Dermis microvascular lymphatic vessel endothelial cell (primary cell): Measurements from ENCODE around the gene AIMP1. TPM values are rescaled to one million over a fixed set of nuclear protein-coding genes. Genes with fewer than 3 reads are reported as not detected.
"Not testable (repeated sequence)": the region's sequence is repeated elsewhere in the genome, so short reads cannot be mapped to it uniquely, and the experiment has no call there.

Experiments used
- DNase-seq, 2 donors: peaks; one replicate each; pipeline versions ENCODE4 v3.0.0 to v3.0.0-alpha.2; 2010; ENCODE audit warnings: low read depth in 2 of 2
- total RNA-seq: library from RNA; depleted of rRNA; stranded (reverse); fragments of >200 nt; gene quantifications from 2 replicates; pipeline ENCODE4 v1.2.1, GENCODE V29; 2014

Gene AIMP1
- total RNA-seq, 1 donor from 2014 or later: 12.2 TPM

DNA sequence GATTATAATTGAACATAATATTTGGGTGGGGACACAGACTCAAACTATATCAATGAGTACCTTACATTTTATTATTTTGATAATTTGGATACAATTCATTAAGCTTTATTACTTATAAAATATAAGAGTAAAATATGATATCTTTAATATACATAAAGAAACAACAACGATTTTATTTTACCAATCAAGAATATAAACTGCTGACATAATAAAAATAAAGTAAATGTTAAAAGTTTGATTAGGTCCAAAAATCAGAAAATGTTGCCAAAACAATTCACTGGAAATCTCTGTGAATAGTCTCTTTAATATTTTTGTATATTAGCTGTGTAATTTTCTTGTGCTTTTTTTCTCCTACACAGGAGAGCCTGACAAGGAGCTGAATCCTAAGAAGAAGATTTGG, 30.8 kb downstream of the AIMP1 start:
- no peak for DNase-seq

DNA sequence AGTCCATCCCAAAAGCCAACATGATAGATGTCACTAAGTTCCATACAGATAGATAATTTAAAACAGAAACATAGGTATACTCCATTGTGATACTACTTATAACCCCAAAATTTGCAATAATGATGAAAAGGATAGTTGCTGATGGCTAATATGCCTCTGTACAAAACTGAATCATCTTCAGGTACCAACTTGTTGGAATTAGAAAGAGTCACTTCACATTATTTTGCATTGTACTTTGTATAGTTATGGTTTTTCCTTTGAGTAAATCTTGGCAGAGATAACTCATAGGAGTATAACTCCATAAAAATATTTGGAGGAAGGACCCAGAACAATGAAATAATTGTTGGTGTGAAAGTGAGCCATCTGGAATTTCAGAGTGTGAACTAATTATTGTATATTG, 34.7 kb downstream of the AIMP1 start:
- no peak for DNase-seq

DNA sequence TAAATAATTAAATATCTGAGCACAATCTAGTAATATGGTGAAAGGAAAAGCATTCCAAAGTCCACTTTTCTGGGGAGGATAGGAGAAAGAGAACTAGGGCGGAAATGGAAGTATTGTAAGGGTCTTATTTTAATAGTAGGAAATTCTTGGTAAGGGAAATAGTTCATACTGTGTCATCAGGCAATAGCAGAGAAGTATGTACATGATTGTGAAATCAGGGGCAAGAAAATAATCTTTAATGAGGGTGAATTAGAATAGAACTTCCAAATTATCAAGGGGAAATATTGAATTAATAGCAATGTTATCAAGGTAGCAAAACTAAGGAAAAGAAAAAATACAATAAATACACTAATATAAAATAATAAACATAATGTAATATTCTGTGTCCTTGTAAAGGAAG, 37.4 kb downstream of the AIMP1 start:
- no peak for DNase-seq

DNA sequence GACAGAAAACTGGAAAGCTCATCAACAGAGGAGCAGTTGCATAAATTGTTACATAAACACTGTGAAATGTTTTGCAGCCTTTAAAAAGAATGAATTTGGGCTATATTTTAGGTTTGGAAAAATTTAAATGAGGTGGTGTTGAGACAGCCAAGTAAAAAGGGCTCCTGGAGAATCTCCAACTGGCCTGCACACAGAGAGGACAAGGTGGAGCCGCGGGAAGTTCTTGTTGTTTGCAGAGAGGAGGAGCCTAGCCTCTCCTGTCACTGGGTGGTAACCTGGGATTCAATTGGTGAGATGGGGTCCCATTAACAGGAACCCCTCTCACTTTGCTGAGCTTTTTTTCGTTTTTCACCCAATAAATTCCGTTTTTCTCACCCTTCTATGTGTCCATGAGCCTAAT, 38.8 kb downstream of the AIMP1 start:
- no peak for DNase-seq

DNA sequence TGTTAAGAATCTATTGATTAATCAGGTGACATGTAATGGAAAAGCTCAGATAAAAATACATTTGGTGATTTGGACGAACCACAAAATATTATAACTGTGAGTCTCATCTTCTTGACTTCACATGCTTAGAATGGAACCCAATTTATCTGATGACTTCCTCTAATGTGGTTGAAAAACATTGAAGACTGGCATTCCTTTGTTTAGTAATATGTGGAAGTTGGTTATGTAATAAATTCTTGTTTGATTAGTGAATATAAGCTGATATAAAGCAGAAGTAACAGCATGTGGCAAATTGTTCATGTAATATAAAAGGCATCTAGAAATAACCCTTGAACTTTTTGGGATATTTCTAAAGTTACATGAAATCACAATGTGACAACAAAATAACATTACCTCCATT, 42.5 kb downstream of the AIMP1 start:
- no peak for DNase-seq

DNA sequence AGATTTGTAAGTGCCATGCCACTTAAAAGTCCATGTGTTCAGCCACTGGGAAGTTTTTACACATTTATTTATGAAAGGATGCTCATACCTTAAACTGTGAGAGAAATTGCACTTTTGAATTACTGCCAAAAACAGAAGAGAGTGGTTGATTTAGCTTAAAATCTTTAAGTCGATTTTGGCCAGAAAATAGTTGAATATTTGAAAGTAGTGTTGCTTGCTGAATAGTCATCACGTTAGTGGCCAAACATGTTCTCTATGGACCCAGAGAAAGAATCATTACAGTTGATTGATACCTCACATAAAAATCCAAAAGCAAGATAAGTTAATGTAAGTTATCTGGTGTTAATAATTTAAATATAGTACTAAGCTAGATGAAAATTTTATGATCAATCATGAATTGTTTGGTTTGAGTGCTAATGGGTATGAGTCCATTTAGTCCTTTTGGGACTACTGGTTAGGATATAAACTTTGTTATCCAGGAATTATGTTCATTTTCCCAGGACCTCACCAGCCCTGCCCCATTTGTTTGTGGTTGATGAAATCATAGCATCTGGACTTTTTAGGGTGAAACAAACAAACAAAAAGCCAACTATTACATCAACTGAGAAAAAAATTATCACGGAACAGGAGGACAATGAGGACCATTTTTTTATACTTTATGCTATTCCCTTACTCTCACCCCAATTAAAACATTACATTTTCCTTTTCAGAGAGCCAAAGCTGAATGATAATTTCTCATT, 45.9 kb downstream of the AIMP1 start:
- no peak for DNase-seq

DNA sequence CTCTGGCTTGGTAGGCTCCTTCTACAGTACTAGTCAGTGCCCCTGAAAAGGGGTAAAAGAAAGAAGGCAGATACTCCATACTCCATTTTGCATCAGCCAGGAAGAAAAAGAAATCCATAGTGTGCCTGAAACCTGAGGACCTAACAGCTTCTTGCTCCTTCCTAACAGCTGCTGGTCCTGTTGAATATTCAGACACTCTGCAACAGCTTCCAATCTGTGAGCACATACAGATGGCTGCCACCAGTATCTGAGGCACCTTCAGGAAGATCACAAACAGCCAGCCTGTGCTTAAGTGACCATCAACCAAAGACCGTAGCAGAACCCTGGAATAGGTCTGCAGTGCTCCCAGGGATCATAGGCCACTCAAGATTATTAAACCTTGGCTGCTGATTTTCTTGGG, 47.9 kb downstream of the AIMP1 start:
- no peak for DNase-seq

DNA sequence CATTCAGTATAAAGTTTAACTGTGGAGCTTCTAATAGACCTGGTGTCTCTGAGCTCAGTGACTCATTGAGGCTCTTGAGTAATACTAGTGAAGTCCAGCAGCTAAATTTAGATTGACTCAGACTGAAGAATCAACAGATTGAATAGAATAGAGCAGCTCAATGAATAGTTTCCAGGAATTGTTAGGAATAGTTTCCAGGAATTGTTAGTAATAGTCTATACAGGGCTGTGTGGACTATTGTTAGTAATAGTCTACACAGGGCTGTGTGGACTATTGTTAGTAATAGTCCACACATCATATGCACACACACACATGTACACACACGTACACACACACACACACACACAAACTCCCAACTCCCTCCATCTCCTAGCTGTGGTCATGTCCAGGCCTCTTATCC, 49.3 kb downstream of the AIMP1 start:
- DNase-seq: peak; percentile 69 to 93

DNA sequence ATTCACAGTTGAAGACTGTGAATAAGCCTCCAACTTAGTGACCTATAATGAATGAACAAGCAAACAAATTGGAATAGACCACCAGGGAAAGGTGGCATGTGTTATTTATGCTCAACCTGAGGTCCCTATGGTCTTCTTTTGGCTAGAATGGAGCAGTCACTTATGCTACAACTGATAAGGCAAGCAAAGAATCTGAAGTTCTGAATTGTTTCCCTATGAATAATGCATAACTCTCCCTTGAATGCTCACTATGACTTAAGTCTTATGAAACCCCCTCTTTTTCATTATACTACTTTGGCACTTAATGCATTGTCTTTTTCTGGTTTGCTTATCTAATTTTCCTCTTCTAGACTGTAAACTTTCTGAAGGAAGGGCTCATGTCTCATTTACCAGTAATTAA, 49.7 kb downstream of the AIMP1 start:
- DNase-seq: no peak

DNA sequence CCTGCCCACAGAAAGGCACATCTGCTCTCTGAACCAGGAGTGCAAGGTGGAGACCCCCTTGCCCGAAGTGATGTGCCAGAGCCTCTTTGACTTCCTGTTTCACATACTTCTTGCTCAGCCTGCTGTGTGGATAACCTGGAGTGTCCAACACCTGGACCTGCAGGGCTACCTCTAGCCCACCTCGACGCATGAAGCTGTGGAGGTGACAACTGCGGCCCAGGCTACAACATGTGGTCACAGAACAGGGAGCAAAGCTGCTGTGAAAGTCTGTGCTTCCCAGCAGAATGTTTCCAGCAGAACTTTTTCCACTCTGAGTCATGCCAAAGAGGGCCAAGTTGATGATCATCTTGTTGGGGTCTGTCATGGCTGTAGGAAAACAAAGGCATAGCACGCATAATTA, 50.7 kb downstream of the AIMP1 start:
- DNase-seq: peak; percentile 4 to 8

DNA sequence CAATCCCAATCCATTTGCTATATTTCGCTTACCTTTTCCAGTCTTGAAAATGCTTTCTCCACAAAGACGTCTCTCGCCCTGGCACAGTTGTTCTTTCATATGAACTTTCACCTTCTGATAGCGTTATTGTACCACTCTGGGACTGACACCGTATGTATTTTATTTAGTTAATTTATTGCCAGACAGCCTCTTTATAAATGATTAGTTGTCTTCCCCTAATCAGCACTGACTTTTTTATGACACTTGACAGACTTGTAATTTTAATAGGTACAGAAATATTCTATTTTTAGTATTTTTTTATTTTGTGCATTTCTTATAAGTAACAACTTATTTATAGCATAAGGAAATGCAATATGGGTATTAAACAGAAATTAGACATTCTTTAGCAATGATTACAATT, 52.3 kb downstream of the AIMP1 start, which contains the start of gene GIMD1:
Gene GIMD1 (minus strand): TSS at position 101 of the 400 bp plus-strand sequence. CDS start 1,343 bp downstream, outside the sequence.
- no peak for DNase-seq

DNA sequence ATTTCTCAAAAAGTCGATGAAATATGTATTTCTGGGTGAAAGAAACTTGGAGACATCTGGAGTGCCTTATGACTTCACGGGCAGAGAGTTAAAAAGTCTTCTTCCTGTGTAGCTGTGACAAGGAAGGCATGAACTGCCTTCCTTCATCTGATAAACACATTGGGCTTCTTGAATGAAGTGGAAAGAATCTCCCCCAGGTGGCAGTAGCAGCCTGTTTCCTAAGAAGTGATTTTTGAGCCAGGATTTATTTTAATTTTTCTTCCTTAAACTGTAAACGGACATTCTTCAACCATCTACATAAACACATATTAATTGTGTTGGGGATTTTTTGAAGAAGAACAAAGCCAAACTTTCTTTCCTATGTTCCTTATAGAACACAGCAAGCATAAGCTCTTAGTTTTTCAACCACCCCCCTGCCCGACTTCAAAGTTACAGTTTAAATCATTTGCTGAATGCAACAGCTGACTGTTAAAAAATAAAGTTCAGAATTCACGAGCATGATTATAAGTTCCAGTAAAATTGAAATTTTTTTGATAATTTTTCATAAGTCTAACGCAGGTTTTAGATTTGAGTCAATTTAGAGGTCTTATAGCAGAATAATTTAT, 53.2 kb downstream of the AIMP1 start:
- DNase-seq: peak; percentile 40 to 86

DNA sequence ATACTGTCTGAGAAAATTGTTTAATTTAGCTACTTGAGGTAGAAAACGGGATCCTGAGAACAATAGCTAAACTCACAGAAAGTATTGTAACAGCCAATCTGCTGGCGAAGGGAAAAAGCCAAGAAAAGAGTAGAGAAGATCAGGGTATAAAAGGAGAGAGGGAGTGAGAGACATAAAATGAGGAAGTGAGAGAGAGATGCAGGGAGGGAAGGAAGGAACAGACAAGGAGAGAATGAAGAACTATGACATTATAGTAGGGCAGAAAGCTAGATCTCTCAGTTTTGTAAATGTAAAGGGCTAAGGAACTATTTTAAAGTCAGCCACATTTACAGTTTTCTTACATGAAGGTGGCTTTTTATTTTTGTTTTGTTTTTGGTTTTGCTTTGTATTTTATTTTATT, 53.9 kb downstream of the AIMP1 start:
- no peak for DNase-seq

DNA sequence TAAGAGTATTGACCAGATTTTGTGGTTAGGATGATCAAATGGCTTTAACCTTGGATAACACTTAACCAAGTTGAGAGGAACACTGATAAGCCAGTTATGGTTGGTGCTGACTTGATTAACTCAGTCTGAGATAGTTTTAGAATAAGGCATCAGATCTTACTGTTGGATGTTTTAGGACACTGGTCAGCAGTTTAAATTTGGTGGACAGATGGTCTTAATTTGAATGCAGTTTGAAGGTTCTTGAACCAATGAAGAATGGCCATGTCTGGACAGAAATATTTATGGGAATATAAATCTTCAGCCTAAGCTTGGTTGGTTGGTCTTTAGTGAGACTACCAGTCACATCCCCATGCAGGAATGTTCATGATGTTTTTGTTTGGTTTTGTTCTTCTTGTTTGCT, 54.8 kb downstream of the AIMP1 start:
- no peak for DNase-seq

DNA sequence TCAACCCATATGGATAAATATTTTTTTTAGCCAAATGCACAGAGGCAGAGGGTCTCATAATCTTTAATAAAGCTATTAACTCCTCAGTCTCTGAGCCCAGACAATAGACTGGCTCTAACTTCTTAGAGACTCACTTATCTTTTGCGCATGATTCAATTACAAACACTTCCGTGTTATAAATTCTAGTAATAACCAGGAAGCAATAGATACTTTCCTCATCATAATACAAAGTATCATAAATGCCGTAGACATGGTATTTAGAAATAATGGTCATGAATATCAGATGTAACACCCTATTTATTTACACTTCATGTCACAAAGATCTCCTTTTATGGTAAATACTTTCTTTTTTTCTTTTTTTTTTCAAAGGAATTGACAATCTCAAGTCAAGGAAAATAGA, 56.7 kb downstream of the AIMP1 start:
- no peak for DNase-seq

DNA sequence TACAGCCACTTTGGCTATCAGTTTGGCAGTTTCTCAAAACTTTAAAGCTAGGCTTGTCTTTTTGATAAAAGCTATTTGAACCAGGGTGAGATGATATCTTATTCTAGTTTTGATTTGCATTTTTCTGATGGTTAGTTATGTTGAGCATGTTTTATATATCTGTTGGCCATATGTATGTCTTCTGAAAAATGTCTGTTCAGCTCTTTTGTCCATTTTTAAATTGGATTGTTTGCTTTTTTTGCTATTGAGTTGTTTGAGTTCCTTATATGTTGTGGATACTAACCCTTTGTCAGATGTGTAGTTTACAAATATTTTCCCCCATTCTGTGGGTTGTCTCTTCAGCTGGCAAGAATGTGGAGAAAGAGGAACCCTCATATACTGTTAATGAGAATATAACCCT, 63.8 kb downstream of the AIMP1 start:
- DNase-seq: no peak

DNA sequence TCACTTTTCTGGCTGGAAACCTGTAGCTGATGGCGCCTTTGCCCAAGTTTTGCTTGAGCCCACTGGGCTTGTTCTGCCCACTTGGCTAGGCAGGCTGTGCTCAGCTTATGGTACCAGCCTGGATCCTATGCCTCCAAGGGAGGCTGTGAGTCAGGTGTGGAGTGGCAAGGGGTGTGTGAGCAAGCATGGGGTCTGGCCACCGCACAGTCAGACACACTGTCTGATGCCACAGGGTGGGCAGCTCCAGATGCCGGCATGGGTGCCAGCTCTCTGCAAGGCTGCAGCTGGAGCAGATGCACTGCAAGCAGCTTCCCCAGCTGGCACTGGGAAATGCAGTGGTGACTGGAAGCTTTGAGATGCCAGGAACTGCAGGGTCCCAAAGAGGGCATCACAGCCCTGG, 68.5 kb downstream of the AIMP1 start:
- no peak for DNase-seq

DNA sequence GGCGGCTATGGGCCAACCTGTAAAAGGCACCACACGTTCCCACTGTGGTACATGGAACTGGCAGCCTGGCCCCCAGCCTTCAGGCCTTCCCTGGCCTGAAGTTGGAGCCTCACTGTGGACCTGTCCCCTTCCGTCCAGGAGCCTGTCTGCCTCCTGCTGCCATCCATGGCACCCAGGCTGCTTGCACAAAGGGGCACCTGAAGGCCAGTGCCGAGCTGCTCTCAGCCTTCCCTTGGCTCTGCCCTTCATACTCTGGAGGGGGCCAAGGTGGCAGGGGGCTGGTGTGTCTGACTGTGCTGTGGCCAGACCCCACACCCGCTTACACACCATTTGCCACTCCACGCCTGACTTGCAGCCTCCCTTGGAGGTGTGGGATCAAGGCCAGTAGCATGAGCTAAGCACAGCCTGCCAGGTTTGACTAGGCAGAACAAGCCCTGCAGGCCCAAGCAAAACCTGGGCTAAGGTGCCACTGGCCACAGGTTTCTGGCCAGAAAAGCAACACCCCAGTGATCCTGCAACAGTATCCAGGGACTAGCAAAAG, 69.6 kb downstream of the AIMP1 start:
- no peak for DNase-seq

DNA sequence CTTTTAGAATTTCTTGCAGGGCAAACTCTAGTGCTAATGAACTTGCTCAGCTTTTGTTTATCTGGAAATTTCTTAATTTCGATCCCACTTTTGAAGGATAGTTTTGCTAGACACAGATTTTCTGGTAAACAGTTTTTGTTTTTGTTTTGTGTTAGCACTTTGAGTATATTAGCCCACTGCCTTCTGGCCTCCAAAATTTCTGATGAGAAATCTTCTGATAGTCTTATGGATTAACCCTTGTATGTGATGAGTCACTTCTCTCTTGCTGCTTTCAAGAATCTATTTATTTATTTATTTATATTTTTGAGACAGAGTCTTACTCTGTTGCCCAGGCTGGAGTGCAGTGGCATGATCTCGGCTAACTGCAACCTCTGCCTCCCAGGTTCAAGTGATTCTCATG, 79.2 kb downstream of the AIMP1 start:
- no peak for DNase-seq

DNA sequence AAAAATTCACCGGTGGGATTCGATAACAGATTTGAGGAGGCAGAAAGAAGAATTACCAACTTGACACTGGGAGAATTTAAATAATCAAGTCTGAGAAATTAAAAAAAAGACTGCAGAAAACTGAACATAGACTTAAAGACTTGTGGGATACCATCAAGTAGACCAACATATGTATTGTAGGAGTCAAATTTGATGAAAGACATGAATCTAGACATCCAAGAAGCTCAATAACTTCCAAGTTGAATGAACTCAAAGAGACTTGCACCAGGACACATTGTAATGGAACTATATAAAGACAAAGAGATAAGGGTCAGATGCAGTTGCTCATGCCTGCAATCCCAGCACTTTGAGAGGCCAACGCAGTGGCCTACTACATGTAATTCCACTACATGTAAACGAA, 82.5 kb downstream of the AIMP1 start:
- not testable (repeated sequence) for DNase-seq
